ENCODE measurements around the gene WHRN. TPM values are rescaled to one million over a fixed set of nuclear protein-coding genes. Genes with fewer than 3 reads are reported as not detected.
A peak's percentile ranks its signal among the peaks of the same experiment; 100 is the strongest.

Gene WHRN
- total RNA-seq, 2 donors from 2014 or later = 2.6 to 8.2 TPM

- H3K27me3 ChIP-seq = no peaks in the 10 kb centered on the region
- no peaks in the 10 kb centered on the region for H3K36me3 ChIP-seq
- H3K27ac ChIP-seq = peak overlapping the region; percentile 56 to 82
- H3K4me1 ChIP-seq = peaks cover 0 to 26% of the 10 kb centered on the region in 2 donors
- H3K4me3 ChIP-seq = peak overlapping the region; percentile 63 to 65
- no peaks in the 10 kb centered on the region for H3K9me3 ChIP-seq
- no peak for DNase-seq (ENCODE audit: low spot score)
- no peak for TF ChIP-seq CTCF (IDR thresholded peaks at IDR 0.05)
These were observed 1.5 kb downstream of the WHRN start for GRCh38 chr9:114503522-114504340.

- Histone ChIP-seq H3K4me3 (no peak overlapping the region), H3K27me3 (no peaks in the 10 kb centered on the region), H3K4me1 (peaks cover 0 to 26% of the 10 kb centered on the region in 2 donors)
These were observed 2.3 kb downstream of the WHRN start for GRCh38 chr9:114503009-114503408.

GRCh38 chr9:114501796-114502682, 3.2 kb downstream of the WHRN start:
- peaks cover 0 to 26% of the 10 kb centered on the region in 2 donors for H3K4me1 ChIP-seq
- H3K9me3 ChIP-seq = no peaks in the 10 kb centered on the region
- DNase-seq (ENCODE audit: low spot score) = no peak
- TF ChIP-seq CTCF (IDR thresholded peaks at IDR 0.05) = no peak
- no peaks in the 10 kb centered on the region for H3K36me3 ChIP-seq
- H3K4me3 ChIP-seq = no peak overlapping the region
- peak overlapping the region; percentile 56 to 82 for H3K27ac ChIP-seq
- H3K27me3 ChIP-seq = no peaks in the 10 kb centered on the region

More at GRCh38 chr9:114503009-114503408, 2.3 kb downstream of the WHRN start:
- DNase-seq (ENCODE audit: low spot score) = no peak
- Histone ChIP-seq H3K27ac (peak overlapping the region; percentile 56 to 82), H3K36me3 (no peaks in the 10 kb centered on the region), H3K9me3 (no peaks in the 10 kb centered on the region)
- no peak for TF ChIP-seq CTCF (IDR thresholded peaks at IDR 0.05)

GRCh38 chr9:114500697-114501292, 4.5 kb downstream of the WHRN start:
- H3K4me1 ChIP-seq = peaks cover 0 to 26% of the 10 kb centered on the region in 2 donors
- no peaks in the 10 kb centered on the region for H3K36me3 ChIP-seq
- H3K27me3 ChIP-seq = no peaks in the 10 kb centered on the region
- no peaks in the 10 kb centered on the region for H3K9me3 ChIP-seq
- TF ChIP-seq CTCF (IDR thresholded peaks at IDR 0.05) = no peak
- no peak overlapping the region for H3K27ac ChIP-seq
- DNase-seq (ENCODE audit: low spot score) = no peak
- no peak overlapping the region for H3K4me3 ChIP-seq

GRCh38 chr9:114499941-114500696, 5.2 kb downstream of the WHRN start:
- no peak for TF ChIP-seq CTCF (IDR thresholded peaks at IDR 0.05)

More at GRCh38 chr9:114499941-114500696, 5.2 kb downstream of the WHRN start:
- H3K9me3 ChIP-seq = no peaks in the 10 kb centered on the region
- H3K36me3 ChIP-seq = no peaks in the 10 kb centered on the region
- H3K4me3 ChIP-seq = no peak overlapping the region
- DNase-seq (ENCODE audit: low spot score) = no peak
- H3K27me3 ChIP-seq = no peaks in the 10 kb centered on the region
- peaks cover 0 to 26% of the 10 kb centered on the region in 2 donors for H3K4me1 ChIP-seq
- H3K27ac ChIP-seq = no peak overlapping the region

All from right atrium auricular region (tissue), 2 donors.